A549 treated with CORT108297 at 1 μM for 4 hours (cell line): ENCODE results near the gene KCNC3. TPM values are rescaled to one million over a fixed set of nuclear protein-coding genes. Genes with fewer than 3 reads are reported as not detected.

Source experiments
- total RNA-seq: library from RNA; stranded (reverse); fragments of 200-300 nt; extraction: Qiagen RNA extraction; gene quantifications from 5 replicates; pipeline ENCODE4 v1.2.3, GENCODE V29; 2022

The KCNC3 gene
- 0.87 to 1.6 TPM (median 1.4 TPM) in 5 replicates for total RNA-seq

GRCh38 chr19:50329146-50329925 lies at the start of gene KCNC3:
Gene KCNC3, minus strand, starts transcription at chr19:50329377. Its CDS starts 295 bp downstream, at chr19:50329082.

GRCh38 chr19:50376166-50377050 lies 47.2 kb upstream of the KCNC3 start, which contains the start of gene NR1H2:
Gene NR1H2, plus strand, starts transcription at chr19:50376457. Its CDS starts 1,149 bp downstream, at chr19:50377606.

GRCh38 chr19:50365434-50366306 lies 36.5 kb upstream of the KCNC3 start, which contains the start of gene NAPSA:
Gene NAPSA, minus strand, starts transcription at chr19:50365639. Its CDS starts 18 bp downstream, at chr19:50365621.

Other genes starting within 250 kb of the KCNC3 start
- gene IZUMO2, start 166.1 kb downstream of the KCNC3 start, total RNA-seq: not detected in 5 replicates
- gene MYH14, start 125.8 kb downstream of the KCNC3 start, total RNA-seq: 4.4 to 6.8 TPM (median 5.8 TPM) in 5 replicates
- 1.2 to 1.6 TPM (median 1.3 TPM) in 5 replicates for gene NAPSA, start 36.3 kb upstream of the KCNC3 start, total RNA-seq
- gene NR1H2, start 47.1 kb upstream of the KCNC3 start, total RNA-seq: 62.4 to 88.3 TPM (median 85.4 TPM) in 5 replicates
- gene POLD1, start 55.0 kb upstream of the KCNC3 start, total RNA-seq: 42.6 to 93.8 TPM (median 81.2 TPM) in 5 replicates
- 0.26 to 0.52 TPM (median 0.34 TPM) in 4 of 5 replicates, not detected in the other for gene SPIB, start 89.6 kb upstream of the KCNC3 start, total RNA-seq
- gene MYBPC2, start 103.5 kb upstream of the KCNC3 start, total RNA-seq: 0.02 TPM in 2 of 5 replicates, not detected in the others
- gene EMC10, start 147.1 kb upstream of the KCNC3 start, total RNA-seq: 109 to 164 TPM (median 160 TPM) in 5 replicates
- gene GARIN5A, start 147.5 kb upstream of the KCNC3 start, total RNA-seq: 1.8 to 2.4 TPM (median 2.0 TPM) in 5 replicates
- 52.7 to 92.9 TPM (median 89.0 TPM) in 5 replicates for gene JOSD2, start 181.8 kb upstream of the KCNC3 start, total RNA-seq
- not detected in 5 replicates for gene ASPDH, start 184.5 kb upstream of the KCNC3 start, total RNA-seq
- 0.37 to 0.93 TPM (median 0.67 TPM) in 5 replicates for gene LRRC4B, start 239.1 kb upstream of the KCNC3 start, total RNA-seq